HEK293T (cell line): ENCODE data around the gene LRRC71.

ENCODE experiments used
- FOXM1 ChIP-seq: fragments of 450-650 bp; IDR thresholded peaks from 2 replicates; pipeline ENCODE4 v1.6.1; 2017; ENCODE audit warnings: mild to moderate bottlenecking, borderline replicate concordance
- SP1 ChIP-seq: fragments of 450-650 bp; IDR thresholded peaks from 2 replicates; pipeline ENCODE4 v1.6.1; 2017
- TF ChIP-seq, protein P1 (sequence below): fragments of 450-650 bp; IDR thresholded peaks from 2 replicates; pipeline ENCODE4 v1.6.1; 2016

DNA sequence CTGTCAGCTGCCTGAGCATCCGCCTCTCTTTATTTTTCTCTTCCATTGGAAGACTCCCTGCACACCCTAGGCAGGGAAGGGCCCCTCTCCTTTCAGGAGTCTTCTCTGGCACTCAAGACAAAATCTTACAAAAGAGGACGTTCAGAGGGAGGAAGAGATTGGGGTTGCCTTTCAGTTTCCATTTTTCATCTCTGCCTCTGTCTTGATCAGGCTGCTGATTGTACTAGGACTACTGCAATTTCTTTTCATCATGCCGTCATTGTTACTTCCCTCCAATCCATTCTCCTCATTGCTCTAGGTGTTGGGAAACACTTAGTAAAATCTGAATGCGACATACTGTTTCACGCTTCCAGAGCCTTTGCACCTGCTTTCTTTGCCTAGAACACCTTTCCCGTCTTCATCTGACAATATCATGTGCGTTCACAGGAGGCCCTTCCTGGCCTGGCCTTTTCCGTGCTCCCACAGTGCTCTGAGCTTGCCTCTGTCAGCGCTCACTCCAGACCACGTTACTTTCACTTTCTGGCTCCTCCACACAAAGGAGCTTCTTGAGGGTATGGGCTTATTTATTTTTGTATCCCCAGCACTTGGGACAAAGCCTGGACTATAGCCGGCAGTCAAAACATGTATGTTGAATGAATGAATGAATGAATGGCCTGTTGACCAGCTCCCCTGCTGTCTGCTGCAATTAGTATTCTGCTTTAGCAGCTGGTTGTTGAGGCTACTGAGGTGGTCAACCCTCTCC lies 10.9 kb downstream of the LRRC71 start:
- TF ChIP-seq FOXM1 = no peak
- TF ChIP-seq, protein P1, sequence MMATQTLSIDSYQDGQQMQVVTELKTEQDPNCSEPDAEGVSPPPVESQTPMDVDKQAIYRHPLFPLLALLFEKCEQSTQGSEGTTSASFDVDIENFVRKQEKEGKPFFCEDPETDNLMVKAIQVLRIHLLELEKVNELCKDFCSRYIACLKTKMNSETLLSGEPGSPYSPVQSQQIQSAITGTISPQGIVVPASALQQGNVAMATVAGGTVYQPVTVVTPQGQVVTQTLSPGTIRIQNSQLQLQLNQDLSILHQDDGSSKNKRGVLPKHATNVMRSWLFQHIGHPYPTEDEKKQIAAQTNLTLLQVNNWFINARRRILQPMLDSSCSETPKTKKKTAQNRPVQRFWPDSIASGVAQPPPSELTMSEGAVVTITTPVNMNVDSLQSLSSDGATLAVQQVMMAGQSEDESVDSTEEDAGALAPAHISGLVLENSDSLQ = no peak
- no peak for TF ChIP-seq SP1
